Esophagus squamous epithelium (tissue), 5 donors: ENCODE measurements around the gene TEX2. TPM values are rescaled to one million over a fixed set of nuclear protein-coding genes. Genes with fewer than 3 reads are reported as not detected.

Source experiments
- DNase-seq: peaks from one replicate; lab custom pipeline; 2025; lab: John Stamatoyannopoulos, UW
- H3K27ac ChIP-seq, 4 donors: fragments of 200-600 bp; sonication (generic); one replicate each; pipeline ENCODE4 v1.5.1; 2016 to 2019; ENCODE audit warnings: mild to moderate bottlenecking in 1 of 4
- H3K27me3 ChIP-seq, 4 donors: fragments of 200-600 bp; sonication (generic); 1 replicate in 3 of 4; 2 replicates in 1 of 4; pipeline versions ENCODE4 v1.5.1 to v1.6.0; 2017 to 2021; ENCODE audit warnings: antibody characterized with exemption in 1 of 4
- H3K36me3 ChIP-seq, 3 donors: fragments of 200-600 bp; sonication (generic); one replicate each; pipeline ENCODE4 v1.5.1; 2016 to 2019
- H3K4me1 ChIP-seq, 3 donors: fragments of 200-600 bp; sonication (generic); one replicate each; pipeline ENCODE4 v1.5.1; 2017 to 2019
- H3K4me3 ChIP-seq, 4 donors: fragments of 200-600 bp; sonication (generic); 1 replicate in 3 of 4; 2 replicates in 1 of 4; pipeline ENCODE4 v1.5.1; 2016 to 2019; ENCODE audit warnings: mild to moderate bottlenecking in 2 of 4, moderate library complexity in 1 of 4
- H3K9me3 ChIP-seq, 3 donors: fragments of 200-600 bp; sonication (generic); one replicate each; pipeline ENCODE4 v1.5.1; 2016 to 2019
- CTCF ChIP-seq, 6 experiments: fragments of 450-650 bp in 4 of 6; fragments of 200-600 bp in 2 of 6; sonication (generic) in 2 of 6; IDR thresholded peaks; one replicate each; pipeline ENCODE4 v1.5.1; 2016 to 2019; ENCODE audit warnings: antibody characterized with exemption in 6 of 6, mild to moderate bottlenecking in 4 of 6, moderate library complexity in 4 of 6
- POLR2A ChIP-seq, 4 donors: fragments of 450-650 bp; IDR thresholded peaks; one replicate each; pipeline ENCODE4 v1.6.1; 2017; ENCODE audit warnings: antibody characterized with exemption in 4 of 4, mild to moderate bottlenecking in 4 of 4, moderate library complexity in 3 of 4
- WGBS, 2 donors: methylation state at CpG; one replicate each; pipeline ENCODE4 v1.1.5; 2018; 5-methylcytosine and 5-hydroxymethylcytosine counted together
- intact Hi-C: fragments of 100-400 bp; cut with DNase I; formaldehyde crosslinking; loops from one replicate; pipeline ENCODE4 v1.15.0; 2022
- total RNA-seq, 4 donors: library from RNA; depleted of rRNA; stranded (reverse); fragments of >200 nt; gene quantifications; one replicate each; pipeline ENCODE4 v1.1.0, GENCODE V29; 2016
- donor health status: DM: yes; HTN: yes; CAD: no.

TEX2 gene
- total RNA-seq, 4 donors from 2014 or later, result 25.5 to 33.0 (median 29.7) TPM

GRCh38 chr17:64205804-64206203, 57.3 kb downstream of the TEX2 start:
- no peak for TF ChIP-seq POLR2A (IDR thresholded peaks at IDR 0.05)
- no peak for TF ChIP-seq CTCF (IDR thresholded peaks at IDR 0.05)
- Histone ChIP-seq H3K9me3 (no peaks in the 10 kb centered on the region), H3K4me1 (peaks cover 6 to 43% (median 18%) of the 10 kb centered on the region in 3 donors), H3K27me3 (no peaks in the 10 kb centered on the region), H3K27ac (no peak overlapping the region), H3K4me3 (no peak overlapping the region), H3K36me3 (no peaks in the 10 kb centered on the region)
- DNase-seq, result no peak
- intact Hi-C loops, result no loop called here
- WGBS, 2 donors, result 70 to 83% methylated on average over 2 of the region's 2 CpGs

- Histone ChIP-seq H3K27ac (no peak overlapping the region), H3K4me3 (no peak overlapping the region), H3K9me3 (no peaks in the 10 kb centered on the region), H3K36me3 (no peaks in the 10 kb centered on the region), H3K4me1 (peaks cover 4 to 28% (median 5%) of the 10 kb centered on the region in 3 donors), H3K27me3 (no peaks in the 10 kb centered on the region)
- no peak for DNase-seq
- WGBS, 2 donors, result 58 to 83% methylated on average over 4 of the region's 4 CpGs
- intact Hi-C loops, result no loop called here
- TF ChIP-seq POLR2A (IDR thresholded peaks at IDR 0.05) (no peak), CTCF (IDR thresholded peaks at IDR 0.05) (no peak)
Observed at GRCh38 chr17:64203630-64204029, 59.4 kb downstream of the TEX2 start.

- H3K27me3 ChIP-seq, result no peaks in the 10 kb centered on the region
- no peak overlapping the region for H3K4me3 ChIP-seq
- H3K9me3 ChIP-seq, result peaks cover 0 to under 1% (median 0%) of the 10 kb centered on the region in 3 donors
- TF ChIP-seq CTCF (IDR thresholded peaks at IDR 0.05) (no peak), POLR2A (IDR thresholded peaks at IDR 0.05) (no peak)
- H3K4me1 ChIP-seq, result peaks cover 0 to 20% (median 4%) of the 10 kb centered on the region in 3 donors
- intact Hi-C loops, result no loop called here
- H3K27ac ChIP-seq, result no peak overlapping the region
- no peak for DNase-seq
- no peaks in the 10 kb centered on the region for H3K36me3 ChIP-seq
- WGBS, 2 donors, result 59 to 72% methylated on average over 5 of the region's 5 CpGs
Observed at GRCh38 chr17:64202683-64203344, 60.2 kb downstream of the TEX2 start.

GRCh38 chr17:64200080-64201032, 62.7 kb downstream of the TEX2 start:
- H3K9me3 ChIP-seq, result peaks cover 0 to 4% (median 4%) of the 10 kb centered on the region in 3 donors
- WGBS, 2 donors, result 62 to 64% methylated on average over 2 to 3 of the region's 3 CpGs

More at GRCh38 chr17:64200080-64201032, 62.7 kb downstream of the TEX2 start:
- intact Hi-C loops, result no loop called here
- no peak for DNase-seq
- H3K36me3 ChIP-seq, result no peaks in the 10 kb centered on the region
- H3K4me1 ChIP-seq, result peaks cover 0 to 23% (median 4%) of the 10 kb centered on the region in 3 donors
- no peaks in the 10 kb centered on the region for H3K27me3 ChIP-seq
- H3K27ac ChIP-seq, result no peak overlapping the region
- TF ChIP-seq POLR2A (IDR thresholded peaks at IDR 0.05), result no peak
- no peak for TF ChIP-seq CTCF (IDR thresholded peaks at IDR 0.05)
- no peak overlapping the region for H3K4me3 ChIP-seq
